Loucy (cell line): Measurements from ENCODE around the gene EPB41L5.
"Not testable (repeated sequence)": the region's sequence is repeated elsewhere in the genome, so short reads cannot be mapped to it uniquely, and the experiment has no call there.

Source experiments
- H2AFZ ChIP-seq: fragments of 200-600 bp; sonication (generic); 2 replicates; pipeline ENCODE4 v1.6.0; 2016; ENCODE audit warnings: antibody characterized with exemption, mild to moderate bottlenecking, low read length, moderate library complexity
- H3F3A ChIP-seq: fragments of 200-600 bp; 2 replicates; pipeline ENCODE4 v1.6.0; 2016; ENCODE audit warnings: antibody characterized with exemption, low read depth, mild to moderate bottlenecking
- H3K27me3 ChIP-seq: fragments of 200-600 bp; sonication (generic); 2 replicates; pipeline ENCODE4 v1.6.1; 2014; ENCODE audit warnings: low read length, mild to moderate bottlenecking; ENCODE audit not compliant: insufficient read depth, poor library complexity, severe bottlenecking
- H3K36me3 ChIP-seq: fragments of 200-600 bp; sonication (generic); 2 replicates; pipeline ENCODE4 v1.6.1; 2016; ENCODE audit warnings: low read length; ENCODE audit not compliant: insufficient read depth
- H3K4me1 ChIP-seq: fragments of 200-600 bp; sonication (generic); 2 replicates; pipeline ENCODE4 v1.5.1; 2014; ENCODE audit warnings: low read length, mild to moderate bottlenecking; ENCODE audit not compliant: insufficient read depth, poor library complexity, severe bottlenecking
- H3K4me2 ChIP-seq: fragments of 200-600 bp; sonication (generic); 2 replicates; pipeline ENCODE4 v1.6.0; 2014; ENCODE audit warnings: antibody characterized with exemption, low read length, low read depth, mild to moderate bottlenecking; ENCODE audit not compliant: poor library complexity, severe bottlenecking
- H3K4me3 ChIP-seq: fragments of 200-600 bp; sonication (generic); 2 replicates; pipeline ENCODE4 v1.5.1; 2014; ENCODE audit warnings: low read length, mild to moderate bottlenecking, mixed read lengths; ENCODE audit not compliant: poor library complexity, severe bottlenecking
- H3K79me2 ChIP-seq: fragments of 200-600 bp; sonication (generic); 2 replicates; pipeline ENCODE4 v1.6.1; 2014; ENCODE audit warnings: low read length; ENCODE audit not compliant: insufficient read depth
- H3K9ac ChIP-seq: fragments of 200-600 bp; sonication (generic); 2 replicates; pipeline ENCODE4 v1.6.0; 2014; ENCODE audit warnings: mild to moderate bottlenecking, low read depth, low read length, moderate library complexity; ENCODE audit not compliant: poor library complexity, severe bottlenecking
- H3K9me2 ChIP-seq: fragments of 200-600 bp; sonication (generic); replicated peaks from 2 replicates; pipeline ENCODE4 v1.6.1; 2016; ENCODE audit warnings: low read depth, low read length, mixed read lengths
- H3K9me3 ChIP-seq: fragments of 200-600 bp; sonication (generic); 2 replicates; pipeline ENCODE4 v1.6.1; 2014; ENCODE audit warnings: mild to moderate bottlenecking, antibody characterized with exemption, low read length, low read depth; ENCODE audit not compliant: insufficient read depth
- H4K20me1 ChIP-seq: fragments of 200-600 bp; sonication (generic); 2 replicates; pipeline ENCODE4 v1.6.0; 2014; ENCODE audit warnings: antibody characterized with exemption, low read length, mild to moderate bottlenecking; ENCODE audit not compliant: insufficient read depth, poor library complexity, severe bottlenecking
- EZH2phosphoT487 ChIP-seq: fragments of 200-600 bp; IDR thresholded peaks from 2 replicates; pipeline ENCODE4 v1.6.1; 2018; ENCODE audit warnings: antibody characterized with exemption, mild to moderate bottlenecking, moderate library complexity, borderline replicate concordance
- TF ChIP-seq, protein P1 (sequence below): fragments of 200-600 bp; sonication (generic); conservative IDR thresholded peaks from 2 replicates; pipeline ENCODE4 v1.5.1; 2014; ENCODE audit warnings: mild to moderate bottlenecking, antibody characterized with exemption, low read length

The EPB41L5 gene

DNA sequence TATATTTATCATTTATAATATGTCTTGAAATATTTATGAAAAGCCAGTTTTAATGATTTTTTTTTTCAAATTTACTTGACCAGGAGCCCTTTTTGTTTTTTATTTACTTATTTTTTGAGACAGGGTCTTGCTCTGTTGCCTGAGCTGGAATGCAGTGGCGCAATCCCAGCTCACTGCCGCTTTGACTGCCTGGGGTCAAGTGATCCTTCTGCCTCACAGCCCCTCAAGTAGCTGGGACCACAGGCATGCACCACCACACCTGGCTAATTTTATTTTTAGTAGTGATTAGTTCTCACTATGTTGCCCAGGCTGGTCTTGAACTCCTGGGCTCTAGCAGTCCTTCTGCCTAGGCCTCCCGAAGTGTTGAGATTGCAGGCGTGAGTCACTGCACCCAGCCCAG, 5.7 kb downstream of the EPB41L5 start:
- peaks cover 9% of the 10 kb centered on the region for H4K20me1 ChIP-seq
- TF ChIP-seq, protein P1, sequence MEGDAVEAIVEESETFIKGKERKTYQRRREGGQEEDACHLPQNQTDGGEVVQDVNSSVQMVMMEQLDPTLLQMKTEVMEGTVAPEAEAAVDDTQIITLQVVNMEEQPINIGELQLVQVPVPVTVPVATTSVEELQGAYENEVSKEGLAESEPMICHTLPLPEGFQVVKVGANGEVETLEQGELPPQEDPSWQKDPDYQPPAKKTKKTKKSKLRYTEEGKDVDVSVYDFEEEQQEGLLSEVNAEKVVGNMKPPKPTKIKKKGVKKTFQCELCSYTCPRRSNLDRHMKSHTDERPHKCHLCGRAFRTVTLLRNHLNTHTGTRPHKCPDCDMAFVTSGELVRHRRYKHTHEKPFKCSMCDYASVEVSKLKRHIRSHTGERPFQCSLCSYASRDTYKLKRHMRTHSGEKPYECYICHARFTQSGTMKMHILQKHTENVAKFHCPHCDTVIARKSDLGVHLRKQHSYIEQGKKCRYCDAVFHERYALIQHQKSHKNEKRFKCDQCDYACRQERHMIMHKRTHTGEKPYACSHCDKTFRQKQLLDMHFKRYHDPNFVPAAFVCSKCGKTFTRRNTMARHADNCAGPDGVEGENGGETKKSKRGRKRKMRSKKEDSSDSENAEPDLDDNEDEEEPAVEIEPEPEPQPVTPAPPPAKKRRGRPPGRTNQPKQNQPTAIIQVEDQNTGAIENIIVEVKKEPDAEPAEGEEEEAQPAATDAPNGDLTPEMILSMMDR = no peak
- no peak for TF ChIP-seq EZH2phosphoT487
- H3K9me2 ChIP-seq = no peaks in the 10 kb centered on the region
- no peaks in the 10 kb centered on the region for H3K9me3 ChIP-seq
- peaks cover 9% of the 10 kb centered on the region for H3K79me2 ChIP-seq
- H3K27me3 ChIP-seq = no peaks in the 10 kb centered on the region
- H3K9ac ChIP-seq = no peak overlapping the region
- no peaks in the 10 kb centered on the region for H3K36me3 ChIP-seq
- no peaks in the 10 kb centered on the region for H3F3A ChIP-seq
- H2AFZ ChIP-seq = no peak overlapping the region
- peaks cover 6% of the 10 kb centered on the region for H3K4me1 ChIP-seq
- H3K4me2 ChIP-seq = no peak overlapping the region
- no peak overlapping the region for H3K4me3 ChIP-seq

DNA sequence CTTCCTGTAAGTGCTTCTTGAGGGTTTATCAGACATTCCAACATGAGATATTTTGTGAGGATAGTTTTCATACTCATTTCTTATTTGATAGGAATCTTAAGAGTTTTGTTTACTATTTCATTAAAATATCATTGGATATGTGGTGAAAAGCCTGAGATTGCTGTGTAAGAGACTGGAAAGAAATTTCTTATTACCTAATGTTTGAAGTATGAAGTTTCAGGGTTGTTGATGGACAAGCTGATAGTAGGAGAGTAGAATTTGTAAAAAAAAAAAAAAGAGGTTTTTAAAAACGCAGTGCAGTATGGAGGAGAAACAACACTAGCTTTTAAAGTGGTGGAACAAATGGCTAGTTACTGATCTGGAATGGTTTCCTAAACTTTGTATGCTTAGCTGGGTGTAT, 7.7 kb downstream of the EPB41L5 start:
- Histone ChIP-seq H2AFZ (no peak overlapping the region), H4K20me1 (peaks cover 5% of the 10 kb centered on the region), H3F3A (no peaks in the 10 kb centered on the region), H3K79me2 (peaks cover 3% of the 10 kb centered on the region; the same call in 1 of the 2 replicates), H3K9me2 (no peaks in the 10 kb centered on the region), H3K27me3 (no peaks in the 10 kb centered on the region), H3K4me1 (no peaks in the 10 kb centered on the region), H3K9ac (no peak overlapping the region), H3K4me3 (no peak overlapping the region), H3K36me3 (no peaks in the 10 kb centered on the region), H3K9me3 (no peaks in the 10 kb centered on the region), H3K4me2 (no peak overlapping the region)
- TF ChIP-seq EZH2phosphoT487 = no peak
- TF ChIP-seq, protein P1 = no peak

- not testable (repeated sequence) for H3K4me2 ChIP-seq, H3K4me3 ChIP-seq, H3K4me1 ChIP-seq, H4K20me1 ChIP-seq, H3K79me2 ChIP-seq, H2AFZ ChIP-seq, H3K9me2 ChIP-seq, H3K9ac ChIP-seq, H3K36me3 ChIP-seq, H3F3A ChIP-seq, H3K27me3 ChIP-seq, H3K9me3 ChIP-seq
Observed at GRCh38 chr2:120022505-120022904, 9.6 kb downstream of the EPB41L5 start.

- no peak overlapping the region for H3K4me3 ChIP-seq
- no peaks in the 10 kb centered on the region; the same call in 1 of the 2 replicates for H3K79me2 ChIP-seq
Observed at GRCh38 chr2:120026890-120027289, 14.0 kb downstream of the EPB41L5 start.

More at GRCh38 chr2:120026890-120027289, 14.0 kb downstream of the EPB41L5 start:
- H4K20me1 ChIP-seq = no peaks in the 10 kb centered on the region
- no peak overlapping the region for H3K9ac ChIP-seq
- no peak overlapping the region for H3K4me2 ChIP-seq
- no peaks in the 10 kb centered on the region for H3F3A ChIP-seq
- H3K9me2 ChIP-seq = no peaks in the 10 kb centered on the region
- no peaks in the 10 kb centered on the region for H3K4me1 ChIP-seq
- H3K36me3 ChIP-seq = peaks cover 9% of the 10 kb centered on the region; the same call in 1 of the 2 replicates
- H3K9me3 ChIP-seq = peaks cover 4% of the 10 kb centered on the region; the same call in 1 of the 2 replicates
- no peak overlapping the region for H2AFZ ChIP-seq
- H3K27me3 ChIP-seq = no peaks in the 10 kb centered on the region
- TF ChIP-seq, protein P1 = no peak
- no peak for TF ChIP-seq EZH2phosphoT487
